ENCODE results near the gene SLC6A12.

DNA sequence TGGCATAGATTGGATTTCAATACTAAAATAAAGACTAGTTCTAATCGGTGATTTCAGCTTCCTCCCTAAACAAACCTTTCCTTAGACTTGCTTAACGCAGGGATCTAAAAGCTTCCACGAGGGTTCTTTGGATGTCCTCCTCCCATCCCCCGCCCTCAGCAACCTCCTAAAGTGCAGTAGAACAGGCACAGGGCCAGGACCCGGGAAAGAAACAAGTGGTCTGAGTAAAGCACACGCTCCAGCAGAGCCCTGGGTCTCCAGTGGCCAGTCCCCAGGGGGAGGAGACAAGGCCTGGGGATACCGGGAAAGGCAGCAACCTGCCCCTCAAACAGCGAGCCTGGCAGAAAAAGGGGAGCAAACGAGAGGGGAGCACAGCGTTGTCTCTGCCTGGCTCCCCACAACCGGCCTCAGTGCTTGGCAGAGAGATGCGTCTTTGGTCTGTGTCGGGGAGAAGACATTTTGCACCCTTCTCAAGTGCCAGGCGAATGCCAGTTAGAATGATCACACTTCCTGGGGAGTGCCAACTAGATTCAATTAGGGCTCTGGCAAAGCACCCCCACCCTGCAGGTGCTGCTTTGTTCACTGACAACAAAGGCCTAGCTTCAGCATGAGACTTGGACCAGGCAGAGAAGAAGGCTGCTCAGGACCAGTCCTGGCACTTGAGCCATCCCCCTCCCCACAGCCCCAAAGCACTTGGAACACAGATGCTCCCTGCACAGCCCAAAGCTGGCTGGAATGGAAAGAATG, 17.1 kb upstream of the SLC6A12 start:
- TF ChIP-seq, protein P1, sequence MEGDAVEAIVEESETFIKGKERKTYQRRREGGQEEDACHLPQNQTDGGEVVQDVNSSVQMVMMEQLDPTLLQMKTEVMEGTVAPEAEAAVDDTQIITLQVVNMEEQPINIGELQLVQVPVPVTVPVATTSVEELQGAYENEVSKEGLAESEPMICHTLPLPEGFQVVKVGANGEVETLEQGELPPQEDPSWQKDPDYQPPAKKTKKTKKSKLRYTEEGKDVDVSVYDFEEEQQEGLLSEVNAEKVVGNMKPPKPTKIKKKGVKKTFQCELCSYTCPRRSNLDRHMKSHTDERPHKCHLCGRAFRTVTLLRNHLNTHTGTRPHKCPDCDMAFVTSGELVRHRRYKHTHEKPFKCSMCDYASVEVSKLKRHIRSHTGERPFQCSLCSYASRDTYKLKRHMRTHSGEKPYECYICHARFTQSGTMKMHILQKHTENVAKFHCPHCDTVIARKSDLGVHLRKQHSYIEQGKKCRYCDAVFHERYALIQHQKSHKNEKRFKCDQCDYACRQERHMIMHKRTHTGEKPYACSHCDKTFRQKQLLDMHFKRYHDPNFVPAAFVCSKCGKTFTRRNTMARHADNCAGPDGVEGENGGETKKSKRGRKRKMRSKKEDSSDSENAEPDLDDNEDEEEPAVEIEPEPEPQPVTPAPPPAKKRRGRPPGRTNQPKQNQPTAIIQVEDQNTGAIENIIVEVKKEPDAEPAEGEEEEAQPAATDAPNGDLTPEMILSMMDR (IDR thresholded peaks at IDR 0.05): no peak
- no peak for TF ChIP-seq MEF2A (IDR thresholded peaks at IDR 0.05; ENCODE audit: borderline replicate concordance, low read depth)
